GM23338 (cell line): Measurements from ENCODE around the gene MASP2.

ENCODE experiments used
- CREB1 ChIP-seq: fragments of 250-450 bp; sonication (Bioruptor Pico); IDR thresholded peaks from 2 replicates; pipeline ENCODE4 v1.5.0; 2020; ENCODE audit warnings: low read depth, mild to moderate bottlenecking, moderate library complexity
- CTCF ChIP-seq, 2 experiments: fragments of 200-600 bp in 1 of 2; sonication (generic) in 1 of 2; conservative IDR thresholded peaks; 2 replicates each; pipeline versions ENCODE4 v1.5.1 to v1.6.1; 2016 to 2017; ENCODE audit warnings: antibody characterized with exemption in 2 of 2, low read depth in 2 of 2, mild to moderate bottlenecking in 2 of 2, moderate library complexity in 1 of 2
- EZH2 ChIP-seq: fragments of 200-600 bp; sonication (generic); IDR thresholded peaks from one replicate; pipeline ENCODE4 v1.8.0; 2017; ENCODE audit warnings: antibody characterized with exemption, mild to moderate bottlenecking, low read depth; ENCODE audit not compliant: unreplicated experiment
- EZH2phosphoT487 ChIP-seq: fragments of 200-600 bp; sonication (generic); IDR thresholded peaks from one replicate; pipeline ENCODE4 v1.8.1; 2018; ENCODE audit warnings: antibody characterized with exemption; ENCODE audit not compliant: unreplicated experiment
- JUNB ChIP-seq: IDR thresholded peaks from one replicate; pipeline ENCODE4 v1.6.1; 2016; ENCODE audit warnings: antibody characterized with exemption; ENCODE audit not compliant: unreplicated experiment
- NANOG ChIP-seq: IDR thresholded peaks from 2 replicates; pipeline ENCODE4 v1.6.1; 2016; ENCODE audit warnings: antibody characterized with exemption, borderline replicate concordance
- POLR2AphosphoS5 ChIP-seq: IDR thresholded peaks from 2 replicates; pipeline ENCODE4 v1.6.1; 2016; ENCODE audit warnings: antibody characterized with exemption, low read depth
- REST ChIP-seq: IDR thresholded peaks from one replicate; pipeline ENCODE4 v1.6.1; 2018; ENCODE audit warnings: antibody characterized with exemption; ENCODE audit not compliant: unreplicated experiment
- ZNF114 ChIP-seq: fragments of 250-450 bp; sonication (Bioruptor Pico); IDR thresholded peaks from 2 replicates; pipeline ENCODE4 v1.5.0; 2020; ENCODE audit warnings: mild to moderate bottlenecking, moderate library complexity
- TF ChIP-seq, protein P1 (sequence below): IDR thresholded peaks from 2 replicates; pipeline ENCODE4 v1.6.1; 2016; ENCODE audit warnings: antibody characterized with exemption

DNA sequence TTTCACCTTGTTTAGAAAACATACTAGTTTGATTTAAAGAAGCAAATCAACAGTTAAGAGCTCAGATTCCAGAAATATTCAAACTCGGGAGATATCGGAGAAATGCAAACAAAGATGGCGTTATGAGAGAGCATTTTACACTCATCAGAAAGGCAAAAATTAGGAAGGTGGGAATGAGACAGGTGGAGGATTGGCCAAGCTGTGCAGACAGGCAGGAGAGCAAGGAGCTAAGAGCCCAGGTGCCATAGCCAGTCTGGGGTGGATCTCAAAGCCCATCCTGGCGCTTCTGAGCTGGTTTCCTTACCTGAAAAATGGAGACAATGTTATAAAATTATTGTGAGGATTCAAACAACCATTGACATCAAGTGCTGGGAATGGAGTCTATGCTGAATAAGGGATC lies 54.2 kb downstream of the MASP2 start:
- TF ChIP-seq CTCF (conservative IDR thresholded peaks at IDR 0.05; ENCODE audit: low read depth in 2 of 2) (no peak), EZH2 (no peak), EZH2phosphoT487 (no peak), NANOG (no peak), POLR2AphosphoS5 (no peak), CREB1 (CRISPR knock-in tag) (no peak), REST (no peak), ZNF114 (CRISPR knock-in tag) (no peak), JUNB (no peak)
- TF ChIP-seq, protein P1, sequence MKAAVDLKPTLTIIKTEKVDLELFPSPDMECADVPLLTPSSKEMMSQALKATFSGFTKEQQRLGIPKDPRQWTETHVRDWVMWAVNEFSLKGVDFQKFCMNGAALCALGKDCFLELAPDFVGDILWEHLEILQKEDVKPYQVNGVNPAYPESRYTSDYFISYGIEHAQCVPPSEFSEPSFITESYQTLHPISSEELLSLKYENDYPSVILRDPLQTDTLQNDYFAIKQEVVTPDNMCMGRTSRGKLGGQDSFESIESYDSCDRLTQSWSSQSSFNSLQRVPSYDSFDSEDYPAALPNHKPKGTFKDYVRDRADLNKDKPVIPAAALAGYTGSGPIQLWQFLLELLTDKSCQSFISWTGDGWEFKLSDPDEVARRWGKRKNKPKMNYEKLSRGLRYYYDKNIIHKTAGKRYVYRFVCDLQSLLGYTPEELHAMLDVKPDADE, result no peak
